IMR-90 (cell line): Measurements from ENCODE around the gene TNRC6C. TPM values are rescaled to one million over a fixed set of nuclear protein-coding genes. Genes with fewer than 3 reads are reported as not detected.

Experiments
- ATAC-seq: fragments of 200-7000 bp; cut with Tn5 transposase; 2 replicates; pipeline ENCODE4 v1.9.1; 2020; ENCODE audit warnings: low read depth, mild to moderate bottlenecking, moderate library complexity
- BruUV-seq: library from RNA; stranded (reverse); fragments of 400-500 nt; replicated peaks from 2 replicates; lab custom pipeline; 2021; lab: Mats Ljungman, UMichigan
- CTCF ChIA-PET: fragments of 300-600 bp; formaldehyde crosslinking; extraction: SDS; loops from one replicate; lab custom pipeline; 2021; ENCODE audit warnings: antibody characterized with exemption; lab: Yijun Ruan, JAX
- POLR2A ChIA-PET: fragments of 300-600 bp; sonication (Branson Sonifier 250); formaldehyde crosslinking; loops from one replicate; lab custom pipeline; 2022; ENCODE audit warnings: antibody characterized with exemption; ENCODE audit not compliant: unreplicated experiment; lab: Charles Lee
- DNase-seq: peaks from one replicate; pipeline ENCODE4 v3.0.0; 2013
- H2AFZ ChIP-seq: replicated peaks from 2 replicates; pipeline ENCODE3; 2013; ENCODE audit warnings: low read length, mild to moderate bottlenecking; ENCODE audit not compliant: poor library complexity
- H2AK5ac ChIP-seq: 2 replicates; pipeline ENCODE4 v1.6.1; 2013; ENCODE audit warnings: low read depth, low read length, inconsistent platforms
- H2AK9ac ChIP-seq: replicated peaks from 2 replicates; pipeline ENCODE3; 2013; ENCODE audit warnings: mild to moderate bottlenecking, low read depth, low read length, moderate library complexity; ENCODE audit not compliant: poor library complexity
- H2BK120ac ChIP-seq: 2 replicates; pipeline ENCODE4 v1.6.1; 2013; ENCODE audit warnings: low read depth, low read length, inconsistent platforms
- H2BK15ac ChIP-seq: 3 replicates; pipeline ENCODE4 v1.6.1; 2013; ENCODE audit warnings: low read depth, low read length, inconsistent platforms
- H2BK20ac ChIP-seq: 2 replicates; pipeline ENCODE4 v1.6.1; 2013; ENCODE audit warnings: low read depth, mild to moderate bottlenecking, inconsistent platforms, low read length, moderate library complexity
- H2BK5ac ChIP-seq: 2 replicates; pipeline ENCODE4 v1.6.1; 2013; ENCODE audit warnings: mild to moderate bottlenecking, low read depth, low read length, inconsistent platforms; ENCODE audit not compliant: poor library complexity, severe bottlenecking
- H3K14ac ChIP-seq: replicated peaks from 2 replicates; pipeline ENCODE4 v1.6.1; 2013; ENCODE audit warnings: low read depth, low read length, inconsistent platforms
- H3K18ac ChIP-seq: 2 replicates; pipeline ENCODE4 v1.6.1; 2013; ENCODE audit warnings: low read depth, low read length, control low read depth
- H3K23ac ChIP-seq: 2 replicates; pipeline ENCODE4 v1.6.1; 2013; ENCODE audit warnings: low read depth, low read length, inconsistent platforms
- H3K27ac ChIP-seq: 2 replicates; pipeline ENCODE4 v1.5.1; 2013; ENCODE audit warnings: mild to moderate bottlenecking, control low read depth, low read length; ENCODE audit not compliant: insufficient read depth
- H3K27me3 ChIP-seq: 2 replicates; pipeline ENCODE4 v1.6.1; 2013; ENCODE audit warnings: low read length; ENCODE audit not compliant: control insufficient read depth, insufficient read depth
- H3K36me3 ChIP-seq: 2 replicates; pipeline ENCODE4 v1.6.1; 2013; ENCODE audit warnings: low read length, mixed read lengths; ENCODE audit not compliant: control insufficient read depth, insufficient read depth
- H3K4ac ChIP-seq: 2 replicates; pipeline ENCODE4 v1.6.1; 2013; ENCODE audit warnings: low read depth, low read length, inconsistent platforms
- H3K4me1 ChIP-seq: 2 replicates; pipeline ENCODE4 v1.6.1; 2013; ENCODE audit warnings: low read length, mixed read lengths; ENCODE audit not compliant: control insufficient read depth, insufficient read depth
- H3K4me2 ChIP-seq: 2 replicates; pipeline ENCODE4 v1.6.1; 2013; ENCODE audit warnings: low read depth, mild to moderate bottlenecking, control low read depth, low read length, moderate library complexity
- H3K4me3 ChIP-seq: 2 replicates; pipeline ENCODE4 v1.5.1; 2013; ENCODE audit warnings: low read depth, mild to moderate bottlenecking, control low read depth, low read length, moderate library complexity; ENCODE audit not compliant: insufficient read depth
- H3K56ac ChIP-seq: 2 replicates; pipeline ENCODE4 v1.6.1; 2013; ENCODE audit warnings: low read length, inconsistent platforms; ENCODE audit not compliant: insufficient read depth; ENCODE audit errors: extremely low read depth
- H3K79me1 ChIP-seq, 2 experiments: 2 replicates each; pipeline ENCODE4 v1.6.1; 2013; ENCODE audit warnings: low read length in 2 of 2, inconsistent platforms in 1 of 2, low read depth in 1 of 2
- H3K9ac ChIP-seq: 2 replicates; pipeline ENCODE4 v1.6.1; 2013; ENCODE audit warnings: low read depth, low read length, control low read depth
- H3K9me1 ChIP-seq: 2 replicates; pipeline ENCODE4 v1.6.1; 2013; ENCODE audit warnings: low read length, inconsistent platforms; ENCODE audit not compliant: insufficient read depth
- H3K9me3 ChIP-seq: 2 replicates; pipeline ENCODE4 v1.6.1; 2013; ENCODE audit warnings: low read length; ENCODE audit not compliant: control insufficient read depth, insufficient read depth
- H4K20me1 ChIP-seq: 2 replicates; pipeline ENCODE4 v1.6.1; 2013; ENCODE audit warnings: low read length, inconsistent platforms; ENCODE audit not compliant: insufficient read depth
- H4K5ac ChIP-seq: 2 replicates; pipeline ENCODE4 v1.6.1; 2013; ENCODE audit warnings: mild to moderate bottlenecking, low read depth, low read length, control low read depth
- H4K8ac ChIP-seq, 2 experiments: 2 replicates each; pipeline ENCODE4 v1.6.1; 2013; ENCODE audit warnings: low read depth in 2 of 2, low read length in 2 of 2, control low read depth in 1 of 2, inconsistent platforms in 1 of 2
- H4K91ac ChIP-seq: 2 replicates; pipeline ENCODE4 v1.6.1; 2013; ENCODE audit warnings: low read depth, low read length, inconsistent platforms; ENCODE audit not compliant: insufficient read depth
- FOS ChIP-seq: fragments of 150-350 bp; IDR thresholded peaks from 2 replicates; pipeline ENCODE4 v1.6.1; 2016; ENCODE audit warnings: low read depth, low read length
- WGBS, 2 experiments: methylation state at CpG; one replicate each; pipeline versions ENCODE4 v1.1.5 to v1.1.7; 2013; ENCODE audit warnings: missing lambda C conversion rate in 2 of 2; ENCODE audit not compliant: insufficient read length in 1 of 2; ENCODE audit errors: extremely low coverage in 2 of 2; 5-methylcytosine and 5-hydroxymethylcytosine counted together
- dilution Hi-C: fragments of 300-500 bp; cut with HindIII; formaldehyde crosslinking; loops from one replicate; pipeline ENCODE4 v1.14.3; 2018; ENCODE audit warnings: low sequenced_read_pairs; ENCODE audit not compliant: unreplicated experiment
- in situ Hi-C: fragments of 300-500 bp; cut with MboI; formaldehyde crosslinking; loops from 3 replicates; pipeline ENCODE4 v1.14.3; 2019; ENCODE audit warnings: low sequenced_read_pairs, inconsistent platforms, mixed read lengths
- intact Hi-C: fragments of 100-400 bp; cut with micrococcal nuclease; formaldehyde crosslinking; loops from 2 replicates; pipeline ENCODE4 v1.10.0; 2022
- polyA plus RNA-seq, 3 experiments: library from polyadenylated mRNA; depleted of rRNA; stranded (reverse); fragments of >200 nt; gene quantifications; 2 replicates each; pipeline ENCODE4 v1.2.3, GENCODE V29; 2012; ENCODE audit warnings: low replicate concordance in 1 of 3
- total RNA-seq: library from RNA; depleted of rRNA; stranded (reverse); fragments of >200 nt; gene quantifications from 2 replicates; pipeline ENCODE4 v1.2.3, GENCODE V29; 2012

TNRC6C gene
- total and polyA plus RNA-seq, 2 of the 4 experiments (the other 2 are of a cell fraction), result 1.6 to 2.7 TPM

DNA sequence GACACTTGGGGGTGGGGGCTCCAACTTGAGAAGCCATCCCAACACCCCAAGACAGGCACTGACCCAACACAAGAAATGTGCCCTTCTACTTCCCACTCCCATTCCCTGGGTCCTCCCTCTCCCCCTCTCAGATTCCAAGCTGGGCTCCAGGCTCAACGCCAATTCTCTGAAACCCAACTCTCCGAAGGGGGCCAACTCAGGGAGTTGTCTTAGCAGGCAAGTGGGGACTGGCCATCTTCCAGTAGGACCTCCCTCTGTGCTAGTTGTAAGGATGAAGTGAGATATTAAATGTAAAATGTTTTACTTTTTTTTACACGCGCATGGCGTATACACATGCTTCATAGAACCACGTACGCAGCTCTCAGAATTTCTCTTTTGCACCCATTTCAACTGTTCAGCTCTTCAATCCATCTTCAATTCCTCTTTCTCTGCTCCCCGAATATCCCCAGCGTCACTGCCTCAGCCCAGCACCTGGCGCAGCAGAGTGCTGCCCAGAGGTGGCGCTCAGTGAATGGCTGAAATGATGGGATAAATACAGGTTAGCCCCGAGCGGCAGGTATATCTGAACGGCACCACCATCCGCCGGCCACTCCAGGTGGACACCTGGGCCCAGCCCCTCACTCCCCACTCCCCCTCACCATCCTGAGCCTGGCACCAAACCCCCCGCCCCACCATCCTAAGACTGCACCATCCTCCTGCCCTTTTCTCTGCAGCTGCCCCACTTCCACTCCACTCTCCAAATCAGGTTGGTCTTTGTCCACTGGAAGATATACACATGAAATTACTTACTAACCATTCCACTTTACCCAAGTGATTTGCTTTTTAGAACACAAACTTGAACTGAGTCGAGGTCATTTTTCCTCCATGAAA lies 43.9 kb upstream of the TNRC6C start:
- dilution Hi-C loops (no loop called here), intact Hi-C loops (no loop called here), in situ Hi-C loops (no loop called here)
- Histone ChIP-seq H3K27ac (no peak overlapping the region), H3K23ac (no peak overlapping the region), H3K9me1 (no peaks in the 10 kb centered on the region), H3K9ac (no peak overlapping the region), H4K91ac (no peak overlapping the region), H2BK5ac (no peak overlapping the region), H3K14ac (no peak overlapping the region), H3K18ac (no peak overlapping the region), H3K36me3 (no peaks in the 10 kb centered on the region), H2BK20ac (no peak overlapping the region), H3K4me2 (no peak overlapping the region), H3K79me1 (no peaks in the 10 kb centered on the region), H4K5ac (no peak overlapping the region), H3K27me3 (peaks cover 36% of the 10 kb centered on the region), H2BK15ac (no peak overlapping the region), H2AK5ac (no peak overlapping the region), H3K4me3 (no peak overlapping the region), H4K20me1 (no peaks in the 10 kb centered on the region), H3K4me1 (no peaks in the 10 kb centered on the region), H4K8ac (no peak overlapping the region), H2AFZ (no peak overlapping the region), H3K4ac (no peak overlapping the region), H3K56ac (no peak overlapping the region), H2AK9ac (no peak overlapping the region), H3K9me3 (no peaks in the 10 kb centered on the region), H2BK120ac (no peak overlapping the region)
- ChIA-PET POLR2A (no interaction called here), CTCF (no interaction called here)
- no TSS peak for BruUV-seq
- ATAC-seq (no peak), DNase-seq (no peak)
- no peak for TF ChIP-seq FOS
- WGBS, 2 experiments, result 60% methylated on average over 1 of the region's 18 CpGs; no CpG with 5 or more reads in 1 of the 2 experiments
